HepG2 (cell line): ENCODE results near the gene NFATC4. TPM values are rescaled to one million over a fixed set of nuclear protein-coding genes. Genes with fewer than 3 reads are reported as not detected.
A peak's percentile ranks its signal among the peaks of the same experiment; 100 is the strongest.

ENCODE experiments used
- JUND ChIP-seq: sonication (generic); formaldehyde crosslinking; IDR thresholded peaks from 2 replicates; pipeline ENCODE4 v1.8.0; 2022; ENCODE audit warnings: mild to moderate bottlenecking, missing genetic modification reagents
- KDM6A ChIP-seq: IDR thresholded peaks from 2 replicates; pipeline ENCODE4 v1.6.1; 2016; ENCODE audit warnings: low read depth
- MEF2D ChIP-seq: sonication (generic); formaldehyde crosslinking; IDR thresholded peaks from 2 replicates; pipeline ENCODE4 v1.5.1; 2020; ENCODE audit warnings: mild to moderate bottlenecking, missing genetic modification reagents
- NBN ChIP-seq: fragments of 450-650 bp; conservative IDR thresholded peaks from 2 replicates; pipeline ENCODE4 v1.6.1; 2017
- NFIB ChIP-seq: sonication (generic); formaldehyde crosslinking; IDR thresholded peaks from 2 replicates; pipeline ENCODE4 v1.9.0; 2021; ENCODE audit warnings: missing genetic modification reagents, mild to moderate bottlenecking, borderline replicate concordance
- PCBP1 ChIP-seq: fragments of 200-400 bp; formaldehyde crosslinking; IDR thresholded peaks from 2 replicates; pipeline ENCODE4 v1.6.1; 2017; ENCODE audit warnings: mild to moderate bottlenecking, low read depth, low read length, borderline replicate concordance
- PRPF4 ChIP-seq: fragments of 200-400 bp; formaldehyde crosslinking; IDR thresholded peaks from 2 replicates; pipeline ENCODE4 v1.6.1; 2016; ENCODE audit warnings: low read length, low read depth; ENCODE audit not compliant: poor library complexity, severe bottlenecking
- SNRNP70 ChIP-seq: fragments of 200-400 bp; formaldehyde crosslinking; IDR thresholded peaks from 2 replicates; pipeline ENCODE4 v1.6.1; 2017; ENCODE audit warnings: mild to moderate bottlenecking, low read depth, low read length, moderate library complexity
- SRSF4 ChIP-seq: fragments of 200-400 bp; formaldehyde crosslinking; IDR thresholded peaks from one replicate; pipeline ENCODE4 v1.6.1; 2018; ENCODE audit warnings: mild to moderate bottlenecking, low read depth, low read length, moderate library complexity; ENCODE audit not compliant: poor library complexity, severe bottlenecking
- STAT6 ChIP-seq: sonication (generic); formaldehyde crosslinking; IDR thresholded peaks from 2 replicates; pipeline ENCODE4 v1.4.0; 2020; ENCODE audit warnings: missing genetic modification reagents, mild to moderate bottlenecking, borderline replicate concordance
- ZEB1 ChIP-seq: IDR thresholded peaks from 2 replicates; pipeline ENCODE4 v1.6.1; 2012; ENCODE audit warnings: mild to moderate bottlenecking, low read depth, inconsistent platforms; ENCODE audit not compliant: insufficient replicate concordance
- ZFP36L2 ChIP-seq: sonication (generic); formaldehyde crosslinking; IDR thresholded peaks from 2 replicates; pipeline ENCODE4 v1.4.0; 2020; ENCODE audit warnings: missing genetic modification reagents
- ZFP91 ChIP-seq: sonication (generic); formaldehyde crosslinking; IDR thresholded peaks from 2 replicates; pipeline ENCODE4 v1.9.0; 2022; ENCODE audit warnings: missing genetic modification reagents, mild to moderate bottlenecking, borderline replicate concordance
- ZNF275 ChIP-seq: sonication (generic); formaldehyde crosslinking; IDR thresholded peaks from 2 replicates; pipeline ENCODE4 v1.8.0; 2022; ENCODE audit warnings: missing genetic modification reagents, mild to moderate bottlenecking, inconsistent platforms, borderline replicate concordance
- ZNF33B ChIP-seq: sonication (generic); formaldehyde crosslinking; IDR thresholded peaks from 2 replicates; pipeline ENCODE4 v1.5.1; 2020; ENCODE audit warnings: mild to moderate bottlenecking, missing genetic modification reagents
- ZNF609 ChIP-seq: sonication (generic); formaldehyde crosslinking; IDR thresholded peaks from 2 replicates; pipeline ENCODE4 v1.4.0; 2020; ENCODE audit warnings: mild to moderate bottlenecking, missing genetic modification reagents, borderline replicate concordance
- ZNF7 ChIP-seq: IDR thresholded peaks from 2 replicates; pipeline ENCODE4 v1.6.1; 2016; ENCODE audit warnings: missing biosample characterization, missing genetic modification reagents
- ZNF740 ChIP-seq: sonication (generic); formaldehyde crosslinking; IDR thresholded peaks from 2 replicates; pipeline ENCODE4 v1.4.0; 2020; ENCODE audit warnings: missing genetic modification reagents
- polyA plus RNA-seq, 8 experiments: library from polyadenylated mRNA; depleted of rRNA in 3 of 8; stranded (reverse) in 7 of 8; unstranded in 1 of 8; fragments of >200 nt; fragmentation: Illumina TruSeq in 4 of 8; extraction: Trizol in 4 of 8; gene quantifications; 2 replicates each; pipeline versions ENCODE4 v1.2.1 to v1.2.3, GENCODE V29; 2011 to 2016; ENCODE audit warnings: low read depth in 4 of 8, missing spikeins in 1 of 8, mixed read lengths in 1 of 8; ENCODE audit not compliant: insufficient read depth in 1 of 8
- total RNA-seq, 5 experiments: library from RNA; depleted of rRNA; stranded (reverse); fragments of >200 nt; fragmentation: Illumina TruSeq; extraction: Trizol; gene quantifications; 2 replicates each; pipeline ENCODE4 v1.2.3, GENCODE V29; 2016; ENCODE audit warnings: low read depth in 1 of 5

Gene NFATC4
- total and polyA plus RNA-seq, 2 of the 13 experiments (the other 11 are each of a cell fraction or from before 2014, with no cell fraction given): 0.04 to 0.15 TPM

- TF ChIP-seq NFIB (CRISPR knock-in tag): no peak
- TF ChIP-seq STAT6: no peak
- TF ChIP-seq SNRNP70: no peak
- no peak; the same call in 1 of the 2 replicates for TF ChIP-seq ZNF740 (CRISPR knock-in tag)
- TF ChIP-seq ZNF33B (CRISPR knock-in tag): peak; percentile 70; the same call in 1 of the 2 replicates
- 0 out of 2 replicates have a peak, but pooled peaks have one; percentile 13 for TF ChIP-seq ZNF275 (CRISPR knock-in tag)
- TF ChIP-seq ZFP91 (CRISPR knock-in tag): peak; percentile 99
- TF ChIP-seq JUND (CRISPR knock-in tag): no peak
- TF ChIP-seq KDM6A (CRISPR knock-in tag): no peak
- TF ChIP-seq NBN: no peak
- TF ChIP-seq ZNF609 (CRISPR knock-in tag): no peak
- no peak for TF ChIP-seq MEF2D
- TF ChIP-seq ZEB1: no peak
- TF ChIP-seq ZNF7 (CRISPR knock-in tag): no peak
- TF ChIP-seq PCBP1: peak; percentile 80; the same call in 1 of the 2 replicates
- no peak for TF ChIP-seq PRPF4
- TF ChIP-seq ZFP36L2: no peak
- TF ChIP-seq SRSF4: no peak
Observed at GRCh38 chr14:24367514-24368211, at the start of gene NFATC4 (continued).
